ENCODE data around the gene EVI5. TPM values are rescaled to one million over a fixed set of nuclear protein-coding genes. Genes with fewer than 3 reads are reported as not detected.
"Not testable (repeated sequence)": the region's sequence is repeated elsewhere in the genome, so short reads cannot be mapped to it uniquely, and the experiment has no call there.

The EVI5 gene
- total RNA-seq, 1 experiment from 2014 or later = 28.0 TPM

GRCh38 chr1:92755541-92756461 lies 29.1 kb downstream of the EVI5 start:
- in situ Hi-C loops (cut with HindIII; ENCODE audit: low sequenced_read_pairs) = no loop called here

DNA sequence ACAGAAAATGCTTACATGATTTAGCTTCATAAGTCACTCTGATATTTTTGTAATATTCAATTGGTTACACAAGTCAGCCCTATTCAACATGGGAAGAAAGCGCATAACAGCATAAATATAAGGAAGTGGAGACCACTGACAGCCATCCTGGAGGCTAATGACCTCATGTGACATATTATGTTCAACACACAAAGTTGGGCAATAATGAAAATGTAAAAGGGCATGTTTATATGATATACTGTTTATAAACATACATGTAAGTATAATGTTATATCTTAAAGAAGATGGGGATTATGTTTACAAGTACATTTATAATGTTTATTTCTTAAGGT lies 30.2 kb downstream of the EVI5 start:
- DNase-seq (ENCODE audit: low spot score) = no peak
- in situ Hi-C loops (cut with HindIII; ENCODE audit: low sequenced_read_pairs) = no loop called here

More at GRCh38 chr1:92755541-92756461, 29.1 kb downstream of the EVI5 start:
- DNase-seq (ENCODE audit: low spot score) = peak; percentile 38

- in situ Hi-C loops (cut with HindIII; ENCODE audit: low sequenced_read_pairs) = no loop called here
- no peak for DNase-seq (ENCODE audit: low spot score)
Measured at GRCh38 chr1:92754000-92754718, 30.7 kb downstream of the EVI5 start.

DNA sequence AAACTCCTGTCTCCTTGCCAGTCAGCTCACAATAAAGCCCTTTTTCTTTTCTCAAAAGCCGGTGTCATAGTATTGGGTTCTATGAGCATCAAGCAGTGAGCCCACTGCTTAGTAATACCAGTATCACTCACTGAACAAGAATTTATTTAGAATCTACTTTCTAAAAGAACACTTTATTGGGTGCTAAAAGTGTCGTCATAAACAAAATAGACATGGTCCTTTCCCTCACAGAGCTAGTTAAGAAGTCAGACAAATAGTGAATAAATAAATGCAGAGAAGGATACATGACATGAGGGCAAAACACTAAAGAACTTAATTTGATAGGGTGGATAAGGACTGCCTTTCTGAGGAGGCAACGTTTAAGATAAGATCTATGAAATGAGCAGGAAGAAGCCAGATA lies 32.2 kb downstream of the EVI5 start:
- in situ Hi-C loops (cut with HindIII; ENCODE audit: low sequenced_read_pairs) = no loop called here

DNA sequence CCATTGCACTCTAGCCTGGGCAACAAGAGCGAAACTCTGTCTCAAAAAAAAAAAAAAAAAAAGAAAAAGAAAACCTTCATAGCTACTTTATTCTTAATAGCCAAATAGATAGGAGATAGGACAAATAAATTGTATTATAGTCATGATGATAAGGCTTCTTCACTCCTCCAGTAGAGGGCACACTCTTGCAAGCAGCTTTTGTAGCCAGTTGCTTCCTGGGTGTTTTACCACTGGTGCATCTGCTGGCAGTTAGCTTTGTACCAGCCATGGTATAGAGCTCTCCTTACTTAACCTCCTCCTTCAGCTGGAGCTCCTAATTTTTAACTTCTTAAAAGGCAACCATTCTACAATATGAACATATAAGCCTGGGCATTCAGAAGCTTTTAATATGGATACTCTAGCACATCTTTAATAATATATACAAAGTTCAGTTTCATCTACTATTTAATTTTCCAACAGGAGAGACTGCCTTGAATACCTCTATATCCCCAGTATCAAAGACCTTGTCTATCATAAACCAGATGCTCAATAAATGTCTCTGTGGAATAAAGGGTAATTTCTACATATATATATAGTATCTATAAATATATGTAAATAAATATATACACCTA lies 35.8 kb downstream of the EVI5 start:
- in situ Hi-C loops (cut with HindIII; ENCODE audit: low sequenced_read_pairs) = loop anchor here (5.0 kb wide), 1 partner anchor 68 kb away; no protein-coding TSS in a partner anchor
- DNase-seq (ENCODE audit: low spot score) = peak; percentile 22

More for the DNA sequence above, 32.2 kb downstream of the EVI5 start:
- no peak for DNase-seq (ENCODE audit: low spot score)

- in situ Hi-C loops (cut with HindIII; ENCODE audit: low sequenced_read_pairs) = loop anchor here (5.0 kb wide), 1 partner anchor 69 kb away; no protein-coding TSS in a partner anchor
Measured at GRCh38 chr1:92748138-92748537, 36.8 kb downstream of the EVI5 start.

DNA sequence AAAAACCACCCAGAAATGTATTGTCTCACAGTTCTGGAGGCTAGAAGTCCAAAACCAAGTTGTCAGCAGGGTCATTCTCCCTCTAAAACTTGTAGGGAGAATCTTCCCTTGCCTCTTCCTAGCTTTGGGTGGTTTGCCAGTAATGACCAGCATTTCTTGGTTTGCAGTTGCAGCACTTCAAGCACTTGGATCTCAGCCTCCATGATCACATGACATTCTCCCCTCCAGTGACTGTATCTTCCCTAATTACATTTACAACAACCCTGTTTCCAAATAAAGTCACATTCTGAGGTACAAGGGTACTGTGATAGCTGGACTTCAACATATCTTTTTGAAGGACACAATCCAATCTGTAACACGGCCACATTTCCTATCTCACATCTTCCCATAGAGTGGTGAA lies 37.2 kb downstream of the EVI5 start:
- in situ Hi-C loops (cut with HindIII; ENCODE audit: low sequenced_read_pairs) = loop anchor here (5.0 kb wide), 1 partner anchor 70 kb away; no protein-coding TSS in a partner anchor
- no peak for DNase-seq (ENCODE audit: low spot score)

More at GRCh38 chr1:92748138-92748537, 36.8 kb downstream of the EVI5 start:
- no peak for DNase-seq (ENCODE audit: low spot score)

DNA sequence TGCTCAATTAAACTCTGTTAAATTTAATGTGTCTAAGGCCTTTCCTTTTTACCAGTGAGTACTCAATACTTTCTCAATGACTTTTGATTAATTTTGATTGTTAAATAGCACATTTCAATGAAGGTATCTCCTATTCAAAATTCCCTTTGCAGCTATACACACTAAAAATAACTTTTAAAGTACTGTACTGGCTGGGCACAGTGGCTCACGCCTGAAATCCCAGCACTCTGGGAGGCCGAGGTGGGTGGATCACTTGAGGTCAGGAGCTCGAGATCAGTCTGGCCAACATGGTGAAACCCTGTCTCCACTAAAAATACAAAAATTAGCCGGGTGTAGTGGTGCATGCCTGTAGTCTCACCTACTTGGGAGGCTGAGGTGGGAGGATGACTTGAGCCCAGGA lies 38.7 kb downstream of the EVI5 start:
- in situ Hi-C loops (cut with HindIII; ENCODE audit: low sequenced_read_pairs) = loop anchor here (5.0 kb wide), 1 partner anchor 71 kb away; no protein-coding TSS in a partner anchor
- not testable (repeated sequence) for DNase-seq (ENCODE audit: low spot score)

DNA sequence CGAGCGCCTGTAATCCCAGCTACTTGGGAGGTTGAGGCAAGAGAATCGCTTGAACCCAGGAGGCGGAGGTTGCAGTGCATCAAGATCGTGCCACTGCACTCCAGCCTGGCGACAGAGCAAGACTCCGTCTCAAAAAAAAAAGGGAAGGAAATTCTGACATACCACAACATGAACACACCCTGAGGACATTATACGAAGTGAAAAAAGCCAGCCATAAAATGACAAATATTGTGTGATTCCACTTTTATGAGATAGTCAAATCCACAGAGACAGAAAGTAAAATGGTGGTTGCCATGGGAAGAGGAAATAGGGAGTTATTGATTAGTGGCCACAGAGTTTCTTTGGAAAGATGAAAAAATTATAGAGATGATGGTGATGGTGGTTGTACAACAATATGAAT lies 41.7 kb downstream of the EVI5 start:
- in situ Hi-C loops (cut with HindIII; ENCODE audit: low sequenced_read_pairs) = no loop called here
- DNase-seq (ENCODE audit: low spot score) = no peak

DNA sequence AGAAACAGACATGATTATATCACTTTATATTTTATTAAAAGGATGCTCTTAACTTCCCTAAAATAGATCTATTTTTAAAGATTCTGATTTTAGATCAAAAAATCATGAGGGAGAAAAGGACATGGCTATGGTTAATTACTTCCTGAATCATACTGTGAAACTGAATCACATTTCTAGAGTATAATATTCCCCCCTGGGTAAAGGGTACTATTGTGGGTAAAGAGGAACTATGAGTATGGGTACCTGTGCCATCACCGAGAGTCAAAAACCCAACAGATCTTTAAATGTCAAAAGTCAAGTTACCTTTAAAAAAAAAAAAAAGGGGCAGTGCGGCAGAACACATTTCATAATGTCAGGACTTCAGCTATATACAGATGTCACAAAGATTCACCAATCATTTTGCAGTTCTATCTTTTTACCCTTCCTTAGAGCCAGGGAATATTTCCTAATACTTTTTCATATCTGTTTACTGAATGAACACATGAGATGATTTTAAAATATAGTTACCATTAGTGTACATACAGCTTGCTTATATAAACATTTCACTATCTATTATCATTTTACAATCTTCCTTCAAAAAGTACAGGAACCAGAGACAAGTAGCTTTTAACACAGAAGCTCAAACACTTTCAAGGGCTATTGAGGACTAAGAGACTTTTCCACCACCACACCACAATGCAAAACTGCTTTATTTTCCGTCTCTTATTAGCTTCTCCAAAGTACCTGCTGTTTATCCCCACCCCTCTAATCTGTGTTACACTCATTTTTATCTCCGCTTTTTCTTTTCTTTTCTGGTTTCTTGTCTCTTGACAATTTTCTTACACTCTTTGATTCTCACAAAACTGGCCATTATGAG lies 45.0 kb downstream of the EVI5 start:
- DNase-seq (ENCODE audit: low spot score) = no peak
- in situ Hi-C loops (cut with HindIII; ENCODE audit: low sequenced_read_pairs) = no loop called here

GRCh38 chr1:92736395-92736794 lies 48.5 kb downstream of the EVI5 start:
- in situ Hi-C loops (cut with HindIII; ENCODE audit: low sequenced_read_pairs) = no loop called here

GRCh38 chr1:92730476-92730875 lies 54.4 kb downstream of the EVI5 start:
- in situ Hi-C loops (cut with HindIII; ENCODE audit: low sequenced_read_pairs) = no loop called here
- no peak for DNase-seq (ENCODE audit: low spot score)

More at GRCh38 chr1:92736395-92736794, 48.5 kb downstream of the EVI5 start:
- no peak for DNase-seq (ENCODE audit: low spot score)

DNA sequence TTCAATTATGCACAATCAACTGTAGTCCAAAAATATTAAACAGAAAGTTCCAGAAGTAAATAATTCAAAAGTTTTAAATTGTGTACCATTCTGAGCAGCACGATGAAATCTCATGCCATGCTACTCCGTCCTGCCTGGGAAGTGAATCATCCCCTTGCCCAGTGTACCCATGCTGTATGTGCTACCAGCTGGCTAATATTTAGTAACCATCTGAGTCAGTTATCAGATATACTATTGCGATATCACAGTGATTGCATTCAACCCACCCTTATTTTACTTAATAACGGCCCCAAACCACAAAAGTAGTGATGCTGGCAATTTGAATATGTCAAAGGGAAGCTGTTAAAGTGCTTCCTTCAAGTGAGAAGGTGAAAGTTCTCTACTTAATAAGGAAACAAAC lies 56.2 kb downstream of the EVI5 start:
- in situ Hi-C loops (cut with HindIII; ENCODE audit: low sequenced_read_pairs) = no loop called here
- no peak for DNase-seq (ENCODE audit: low spot score)

GRCh38 chr1:92723713-92724112 lies 61.2 kb downstream of the EVI5 start:
- DNase-seq (ENCODE audit: low spot score); in situ Hi-C loops (cut with HindIII; ENCODE audit: low sequenced_read_pairs): not testable (repeated sequence)

DNA sequence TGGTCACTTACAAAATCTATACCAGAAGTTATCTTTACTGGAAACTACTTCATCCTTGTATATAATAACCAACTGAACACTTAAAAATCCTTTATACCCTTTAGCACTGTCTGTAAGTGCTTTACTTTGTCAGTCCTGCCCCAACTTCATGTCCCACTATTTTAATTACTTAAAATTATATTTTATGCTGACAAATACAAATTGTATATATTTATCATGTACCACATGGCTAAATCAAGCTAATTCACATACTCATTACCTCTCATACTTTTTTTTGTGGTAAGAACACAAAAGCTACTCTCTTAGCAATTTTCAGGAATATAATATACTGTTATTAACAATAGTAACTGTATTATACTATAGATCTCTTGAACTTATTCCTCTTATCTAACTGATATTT lies 63.0 kb downstream of the EVI5 start:
- in situ Hi-C loops (cut with HindIII; ENCODE audit: low sequenced_read_pairs) = no loop called here
- DNase-seq (ENCODE audit: low spot score) = no peak

- in situ Hi-C loops (cut with HindIII; ENCODE audit: low sequenced_read_pairs) = not testable (repeated sequence)
Measured at GRCh38 chr1:92721157-92721556, 63.8 kb downstream of the EVI5 start.

GRCh38 chr1:92715476-92715951 lies 69.4 kb downstream of the EVI5 start:
- DNase-seq (ENCODE audit: low spot score); in situ Hi-C loops (cut with HindIII; ENCODE audit: low sequenced_read_pairs): not testable (repeated sequence)

More at GRCh38 chr1:92721157-92721556, 63.8 kb downstream of the EVI5 start:
- DNase-seq (ENCODE audit: low spot score) = not testable (repeated sequence)

DNA sequence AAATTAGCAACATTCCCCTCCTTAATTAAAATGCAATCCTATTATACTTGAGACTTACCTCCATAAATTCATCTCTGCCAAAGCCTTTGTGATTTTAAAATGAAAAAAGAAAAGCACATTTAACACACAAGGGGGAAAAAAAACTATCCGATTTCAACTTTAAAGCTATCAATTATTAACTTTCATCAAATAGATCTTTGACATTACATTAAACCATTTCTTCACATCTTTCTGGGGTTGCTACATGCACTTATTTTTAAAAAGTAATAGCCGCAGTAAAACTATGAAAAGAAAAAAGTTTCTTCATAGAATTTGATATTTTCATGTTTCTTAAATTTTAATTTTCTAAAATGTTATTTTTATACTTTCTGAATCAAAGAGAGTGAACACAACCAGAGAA lies 71.0 kb downstream of the EVI5 start:
- no peak for DNase-seq (ENCODE audit: low spot score)
- in situ Hi-C loops (cut with HindIII; ENCODE audit: low sequenced_read_pairs) = no loop called here
